Endodermal cell (in vitro differentiated cells): ENCODE measurements around the gene PPP1R9A. TPM values are rescaled to one million over a fixed set of nuclear protein-coding genes. Genes with fewer than 3 reads are reported as not detected.
A peak's percentile ranks its signal among the peaks of the same experiment; 100 is the strongest.

ENCODE experiments used
- DNase-seq: peaks from one replicate; pipeline ENCODE4 v3.0.0-alpha.2; 2017
- H3K27ac ChIP-seq: 2 replicates; pipeline ENCODE4 v1.5.1; 2013; ENCODE audit warnings: mild to moderate bottlenecking, low read depth, low read length, moderate library complexity
- H3K27me3 ChIP-seq: 2 replicates; pipeline ENCODE4 v1.6.1; 2013; ENCODE audit warnings: mild to moderate bottlenecking, low read length, moderate library complexity; ENCODE audit not compliant: insufficient read depth, control insufficient read depth, poor library complexity, severe bottlenecking
- H3K36me3 ChIP-seq: 2 replicates; pipeline ENCODE4 v1.7.0; 2013; ENCODE audit warnings: mild to moderate bottlenecking, low read length, moderate library complexity; ENCODE audit not compliant: control insufficient read depth, insufficient read depth
- H3K4me1 ChIP-seq: one replicate; pipeline ENCODE4 v1.7.0; 2013; ENCODE audit warnings: low read length; ENCODE audit not compliant: control insufficient read depth, insufficient read depth
- H3K4me3 ChIP-seq: 2 replicates; pipeline ENCODE4 v1.5.1; 2013; ENCODE audit warnings: mild to moderate bottlenecking, low read length, moderate library complexity
- H3K9ac ChIP-seq: 2 replicates; pipeline ENCODE4 v1.6.1; 2013; ENCODE audit warnings: mild to moderate bottlenecking, low read length, moderate library complexity; ENCODE audit not compliant: poor library complexity, severe bottlenecking; ENCODE audit errors: extremely low read depth
- H3K9me3 ChIP-seq: 2 replicates; pipeline ENCODE4 v1.6.1; 2013; ENCODE audit warnings: mild to moderate bottlenecking, low read length, moderate library complexity; ENCODE audit not compliant: control insufficient read depth
- H3K27ac Mint-ChIP-seq: 2 replicates; pipeline ENCODE4 v1.8.0; 2020; ENCODE audit warnings: mixed read lengths
- H3K27me3 Mint-ChIP-seq: 2 replicates; pipeline ENCODE4 v1.8.0; 2021; ENCODE audit warnings: mild to moderate bottlenecking, mixed read lengths; ENCODE audit not compliant: insufficient read depth
- H3K36me3 Mint-ChIP-seq: 2 replicates; pipeline ENCODE4 v1.8.0; 2020; ENCODE audit warnings: low read depth, mixed read lengths
- H3K4me1 Mint-ChIP-seq: 2 replicates; pipeline ENCODE4 v1.8.0; 2020; ENCODE audit warnings: mixed read lengths
- H3K4me3 Mint-ChIP-seq: 2 replicates; pipeline ENCODE4 v1.8.0; 2020; ENCODE audit warnings: mild to moderate bottlenecking, moderate library complexity, mixed read lengths
- H3K9me3 Mint-ChIP-seq: 2 replicates; pipeline ENCODE4 v1.8.0; 2020; ENCODE audit warnings: mild to moderate bottlenecking, mixed read lengths
- CTCF ChIP-seq: fragments of 200-600 bp; sonication (generic); conservative IDR thresholded peaks from 2 replicates; pipeline ENCODE4 v1.5.0; 2021; ENCODE audit warnings: antibody characterized with exemption, mild to moderate bottlenecking
- WGBS, 2 experiments: methylation state at CpG; one replicate each; pipeline versions ENCODE4 v1.1.5 to v1.1.7; 2013; ENCODE audit warnings: missing lambda C conversion rate in 2 of 2, mixed read lengths in 1 of 2; ENCODE audit not compliant: insufficient coverage in 1 of 2, insufficient read length in 1 of 2; 5-methylcytosine and 5-hydroxymethylcytosine counted together
- total RNA-seq, 2 donors: library from RNA; stranded (reverse); fragmentation: NEBNext Ultra II Directional in 1 of 2; extraction: Animal tissue kit (Norgen Biotek cat#: 25700) in 1 of 2; gene quantifications; 2 replicates in 1 of 2; 3 replicates in 1 of 2; pipeline ENCODE4 v1.2.1, GENCODE V29; 2021

PPP1R9A gene
- total RNA-seq, 2 donors from 2014 or later, result 38.7 to 39.4 TPM

- Histone ChIP-seq H3K27ac (no peak overlapping the region), H3K9ac (no peak overlapping the region), H3K4me1 (peaks cover 4% of the 10 kb centered on the region), H3K27me3 (no peaks in the 10 kb centered on the region), H3K36me3 (no peaks in the 10 kb centered on the region), H3K9me3 (no peaks in the 10 kb centered on the region), H3K4me3 (no peak overlapping the region)
- Mint-ChIP-seq H3K4me1 (peaks cover 12% of the 10 kb centered on the region), H3K27me3 (no peaks in the 10 kb centered on the region), H3K27ac (no peak overlapping the region), H3K4me3 (no peak overlapping the region), H3K9me3 (no peaks in the 10 kb centered on the region), H3K36me3 (no peaks in the 10 kb centered on the region)
- 71 to 83% methylated on average over 1 to 3 of the region's 4 CpGs for WGBS, 2 experiments
- no peak for TF ChIP-seq CTCF
- peak; percentile 51 for DNase-seq
These were observed 182.3 kb downstream of the PPP1R9A start for GRCh38 chr7:95089414-95090315.

- Mint-ChIP-seq H3K27ac (no peak overlapping the region), H3K27me3 (no peaks in the 10 kb centered on the region), H3K4me1 (peaks cover 31% of the 10 kb centered on the region), H3K36me3 (no peaks in the 10 kb centered on the region), H3K4me3 (no peak overlapping the region), H3K9me3 (no peaks in the 10 kb centered on the region)
- Histone ChIP-seq H3K27me3 (no peaks in the 10 kb centered on the region), H3K4me1 (peaks cover 10% of the 10 kb centered on the region), H3K9ac (no peak overlapping the region), H3K9me3 (no peaks in the 10 kb centered on the region), H3K4me3 (no peak overlapping the region), H3K36me3 (no peaks in the 10 kb centered on the region), H3K27ac (no peak overlapping the region)
- TF ChIP-seq CTCF, result no peak
- WGBS, 2 experiments, result 92 to 100% methylated on average over 1 of the region's 1 CpG
- no peak for DNase-seq
These were observed 184.9 kb downstream of the PPP1R9A start for GRCh38 chr7:95092324-95092723.

GRCh38 chr7:95095259-95095965 lies 188.0 kb downstream of the PPP1R9A start:
- no peak for TF ChIP-seq CTCF
- DNase-seq, result no peak
- H3K4me3 ChIP-seq, result no peak overlapping the region
- Mint-ChIP-seq H3K36me3 (peaks cover 1% of the 10 kb centered on the region), H3K27ac (no peak overlapping the region), H3K4me3 (no peak overlapping the region), H3K9me3 (no peaks in the 10 kb centered on the region), H3K4me1 (peaks cover 21% of the 10 kb centered on the region), H3K27me3 (no peaks in the 10 kb centered on the region)
- no peaks in the 10 kb centered on the region for H3K27me3 ChIP-seq
- 71% methylated on average over 2 of the region's 2 CpGs; no CpG with 5 or more reads in 1 of the 2 experiments for WGBS, 2 experiments
- no peaks in the 10 kb centered on the region for H3K36me3 ChIP-seq
- peaks cover 6% of the 10 kb centered on the region for H3K4me1 ChIP-seq
- no peak overlapping the region for H3K9ac ChIP-seq
- no peaks in the 10 kb centered on the region for H3K9me3 ChIP-seq
- no peak overlapping the region for H3K27ac ChIP-seq
